ENCODE results near the gene ZNF230. TPM values are rescaled to one million over a fixed set of nuclear protein-coding genes. Genes with fewer than 3 reads are reported as not detected.

ZNF230 gene
- polyA plus RNA-seq, 1 of the 3 experiments (the other 2 are of a cell fraction): 1.8 TPM

DNA sequence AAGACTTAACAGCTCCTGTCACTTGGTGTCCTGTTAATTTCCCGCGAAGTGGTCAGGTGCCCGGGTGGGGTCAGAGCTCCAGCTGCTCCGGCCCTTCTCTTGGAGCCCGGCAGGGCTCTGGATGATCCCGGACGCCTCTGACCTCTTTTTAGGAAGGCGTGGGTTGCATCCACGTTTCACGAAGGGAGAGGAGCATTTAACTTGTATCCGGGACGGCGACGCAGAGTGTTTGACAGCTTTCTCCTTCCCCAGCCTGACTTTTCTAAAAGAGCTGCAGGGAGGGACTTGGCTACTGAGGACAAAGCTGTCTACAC, 18.1 kb upstream of the ZNF230 start:
- H3K36me3 ChIP-seq (replicated peaks in 1 of 2; ENCODE audit: control insufficient read depth in 1 of 2, insufficient read depth in 2 of 2, low read length in 1 of 2): peaks cover 13 to 14% of the 10 kb centered on the region in 2 experiments
- H3K27me3 ChIP-seq (ENCODE audit: insufficient read depth): no peaks in the 10 kb centered on the region
- 24% methylated on average over 14 of the region's 14 CpGs for WGBS (ENCODE audit: low lambda C conversion rate)
- no peaks in the 10 kb centered on the region for H3K9me2 ChIP-seq
- peak; percentile 41 for DNase-seq
- H3K4me2 ChIP-seq: peak overlapping the region; percentile 78
- peaks cover 0 to 2% of the 10 kb centered on the region in 2 experiments; a peak in 1 of 4 replicates for H3K4me1 ChIP-seq (ENCODE audit: control insufficient read depth in 1 of 2, insufficient read depth in 2 of 2, low read depth in 1 of 2, low read length in 1 of 2)
- H3K27ac ChIP-seq (ENCODE audit: low read depth in 2 of 2, low read length in 1 of 2): peak overlapping the region in 1 of 2 experiments; percentile 34; a peak in 1 of 4 replicates
- CTCF ChIA-PET: no interaction called here
- POLR2A ChIA-PET: interaction anchor here (0.6 to 1.0 kb wide), 3 partner anchors 34 to 66 kb away, joined by 3 to 5 read pairs (median 4); partner anchors contain the start of genes ZNF221 and ZNF222
- peak overlapping the region; percentile 57 for H3K9ac ChIP-seq
- H3K9me3 ChIP-seq: 0 out of 2 replicates have a peak, but pooled peaks cover 8% of the 10 kb centered on the region
- H3F3A ChIP-seq (replicated peaks; ENCODE audit: insufficient read depth): peaks cover 7% of the 10 kb centered on the region
- TF ChIP-seq MXI1 (IDR thresholded peaks at IDR 0.05; ENCODE audit: low read depth, low read length) (peak; percentile 11; the same call in 1 of the 2 replicates), ELF1 (IDR thresholded peaks at IDR 0.05) (no peak)
- no peaks in the 10 kb centered on the region for H4K20me1 ChIP-seq (ENCODE audit: insufficient read depth)
- peaks cover 14% of the 10 kb centered on the region; the same call in 1 of the 2 replicates for H3K79me2 ChIP-seq (ENCODE audit: insufficient read depth)
- peak overlapping the region; percentile 88 for H2AFZ ChIP-seq (ENCODE audit: low read depth)
- H3K4me3 ChIP-seq (ENCODE audit: low read depth in 2 of 2, low read length in 1 of 2): peak overlapping the region; percentile 69 to 82

DNA sequence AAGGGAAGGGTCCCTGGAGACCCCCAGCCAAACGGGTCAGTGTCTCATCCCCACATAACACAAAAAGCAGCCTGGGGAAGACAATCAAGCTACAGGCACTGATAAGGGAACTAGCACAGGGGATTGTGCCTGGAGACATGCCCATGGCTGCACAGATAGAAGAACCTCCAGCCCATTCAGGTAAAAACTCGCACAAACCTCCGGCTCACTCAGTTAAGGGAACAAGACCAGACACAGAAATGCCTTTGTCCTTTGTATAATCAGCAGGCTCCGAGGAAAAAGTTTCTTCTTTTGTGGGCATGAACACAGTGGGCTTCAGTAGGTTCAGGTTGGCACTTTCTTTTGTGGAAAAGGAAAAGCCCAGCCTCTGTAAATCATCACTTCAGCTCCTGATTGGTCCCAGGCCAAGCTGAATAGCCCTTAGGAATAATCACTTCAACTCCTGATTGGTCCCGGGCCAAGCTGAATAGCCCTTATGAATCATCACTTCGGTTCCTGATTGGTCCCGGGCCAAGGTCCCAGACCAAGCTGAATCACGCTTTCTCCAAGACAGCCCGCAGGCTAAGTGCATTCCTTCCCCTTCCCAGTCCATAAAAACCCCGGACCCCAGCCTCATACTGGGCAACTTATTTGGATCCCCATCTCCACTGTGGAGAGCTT, 5.0 kb upstream of the ZNF230 start:
- WGBS (ENCODE audit: low lambda C conversion rate): 73% methylated on average over 7 of the region's 10 CpGs
- H3K79me2 ChIP-seq (ENCODE audit: insufficient read depth): no peaks in the 10 kb centered on the region
- no peaks in the 10 kb centered on the region for H3K27me3 ChIP-seq (ENCODE audit: insufficient read depth)
- H3K36me3 ChIP-seq (replicated peaks in 1 of 2; ENCODE audit: control insufficient read depth in 1 of 2, insufficient read depth in 2 of 2, low read length in 1 of 2): peaks cover 36 to 42% of the 10 kb centered on the region in 2 experiments
- H3K9ac ChIP-seq: no peak overlapping the region
- H3K4me2 ChIP-seq: no peak overlapping the region
- DNase-seq: no peak
- no peak overlapping the region for H3K4me3 ChIP-seq (ENCODE audit: low read depth in 2 of 2, low read length in 1 of 2)
- H3K4me1 ChIP-seq (ENCODE audit: control insufficient read depth in 1 of 2, insufficient read depth in 2 of 2, low read depth in 1 of 2, low read length in 1 of 2): peaks cover 0 to 6% of the 10 kb centered on the region in 2 experiments; a peak in 1 of 4 replicates
- no peaks in the 10 kb centered on the region for H3F3A ChIP-seq (replicated peaks; ENCODE audit: insufficient read depth)
- H3K9me2 ChIP-seq: no peaks in the 10 kb centered on the region
- ChIA-PET CTCF (no interaction called here), POLR2A (no interaction called here)
- H3K27ac ChIP-seq (ENCODE audit: low read depth in 2 of 2, low read length in 1 of 2): no peak overlapping the region
- no peak overlapping the region for H2AFZ ChIP-seq (ENCODE audit: low read depth)
- TF ChIP-seq EZH2phosphoT487 (IDR thresholded peaks at IDR 0.05; ENCODE audit: borderline replicate concordance, low read depth): no peak
- no peak for TF ChIP-seq NFIC (IDR thresholded peaks at IDR 0.05; ENCODE audit: borderline replicate concordance)
- TF ChIP-seq, protein P1, sequence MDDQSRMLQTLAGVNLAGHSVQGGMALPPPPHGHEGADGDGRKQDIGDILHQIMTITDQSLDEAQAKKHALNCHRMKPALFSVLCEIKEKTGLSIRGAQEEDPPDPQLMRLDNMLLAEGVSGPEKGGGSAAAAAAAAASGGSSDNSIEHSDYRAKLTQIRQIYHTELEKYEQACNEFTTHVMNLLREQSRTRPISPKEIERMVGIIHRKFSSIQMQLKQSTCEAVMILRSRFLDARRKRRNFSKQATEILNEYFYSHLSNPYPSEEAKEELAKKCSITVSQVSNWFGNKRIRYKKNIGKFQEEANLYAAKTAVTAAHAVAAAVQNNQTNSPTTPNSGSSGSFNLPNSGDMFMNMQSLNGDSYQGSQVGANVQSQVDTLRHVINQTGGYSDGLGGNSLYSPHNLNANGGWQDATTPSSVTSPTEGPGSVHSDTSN (IDR thresholded peaks at IDR 0.05): no peak
- no peak for TF ChIP-seq GABPA (IDR thresholded peaks at IDR 0.05; ENCODE audit: low read depth)
- TF ChIP-seq SMC3 (IDR thresholded peaks at IDR 0.05; ENCODE audit: low read depth, low read length): no peak
- H3K9me3 ChIP-seq: no peaks in the 10 kb centered on the region
- H4K20me1 ChIP-seq (ENCODE audit: insufficient read depth): no peaks in the 10 kb centered on the region

DNA sequence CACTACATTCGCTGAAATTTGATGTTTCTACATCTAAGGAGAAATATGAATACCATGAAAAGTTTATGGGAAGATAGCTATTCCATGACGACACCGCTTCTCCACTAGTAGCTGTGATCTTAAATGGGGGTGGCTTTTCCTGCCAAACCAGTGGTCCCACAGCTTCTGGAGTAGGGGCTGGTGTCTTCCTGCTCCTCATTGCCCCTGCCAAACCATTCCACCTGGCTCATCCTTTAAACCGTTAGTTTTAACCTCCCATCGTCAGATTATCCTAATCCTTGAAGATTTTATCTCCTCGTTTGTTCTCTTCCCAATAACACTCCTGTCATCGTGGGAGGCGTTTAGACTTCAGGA, 568 bp upstream of the ZNF230 start:
- no peaks in the 10 kb centered on the region for H4K20me1 ChIP-seq (ENCODE audit: insufficient read depth)
- H3K9me2 ChIP-seq: no peaks in the 10 kb centered on the region
- peak overlapping the region; percentile 64; the same call in 1 of the 2 replicates for H3K9ac ChIP-seq
- H3K36me3 ChIP-seq (replicated peaks in 1 of 2; ENCODE audit: control insufficient read depth in 1 of 2, insufficient read depth in 2 of 2, low read length in 1 of 2): peaks cover 8 to 17% of the 10 kb centered on the region in 2 experiments
- peak overlapping the region; percentile 77 for H3K4me2 ChIP-seq
- no peaks in the 10 kb centered on the region for H3K9me3 ChIP-seq
- no peak for DNase-seq
- WGBS (ENCODE audit: low lambda C conversion rate): 19% methylated on average over 8 of the region's 8 CpGs
- H3F3A ChIP-seq (replicated peaks; ENCODE audit: insufficient read depth): no peaks in the 10 kb centered on the region
- ChIA-PET CTCF (interaction anchor here (1.1 kb wide), 1 partner anchor 111 kb away, joined by 3 read pairs; the partner anchor contains the start of gene ZNF225), POLR2A (no interaction called here)
- H3K4me1 ChIP-seq (ENCODE audit: control insufficient read depth in 1 of 2, insufficient read depth in 2 of 2, low read depth in 1 of 2, low read length in 1 of 2): peaks cover 0 to 11% of the 10 kb centered on the region in 2 experiments; a peak in 2 of 4 replicates
- TF ChIP-seq FOSL2 (IDR thresholded peaks at IDR 0.05; ENCODE audit: borderline replicate concordance, low read depth) (no peak), SMC3 (IDR thresholded peaks at IDR 0.05; ENCODE audit: low read depth, low read length) (no peak), TEAD4 (IDR thresholded peaks at IDR 0.05; ENCODE audit: borderline replicate concordance, insufficient read depth) (no peak), ELF1 (IDR thresholded peaks at IDR 0.05) (no peak), RFX5 (IDR thresholded peaks at IDR 0.05; ENCODE audit: low read length) (no peak)
- peak overlapping the region; percentile 93 for H2AFZ ChIP-seq (ENCODE audit: low read depth)
- no peaks in the 10 kb centered on the region for H3K27me3 ChIP-seq (ENCODE audit: insufficient read depth)
- H3K79me2 ChIP-seq (ENCODE audit: insufficient read depth): peaks cover 32% of the 10 kb centered on the region
- H3K4me3 ChIP-seq (ENCODE audit: low read depth in 2 of 2, low read length in 1 of 2): peak overlapping the region; percentile 81 to 97
- peak overlapping the region; percentile 44 to 77; a peak in 2 of 4 replicates for H3K27ac ChIP-seq (ENCODE audit: low read depth in 2 of 2, low read length in 1 of 2)
